Measurements from ENCODE around the gene VSIG10. TPM values are rescaled to one million over a fixed set of nuclear protein-coding genes. Genes with fewer than 3 reads are reported as not detected.
"Not testable (repeated sequence)": the region's sequence is repeated elsewhere in the genome, so short reads cannot be mapped to it uniquely, and the experiment has no call there.

VSIG10 gene
- total RNA-seq, result 1 to 10 TPM; 7.7 to 8.0 TPM

GRCh38 chr12:118103601-118104382 lies at the start of gene VSIG10:
Gene VSIG10 (minus strand): TSS chr12:118104011. CDS start chr12:118103671, 340 bp downstream.
- ChIA-PET POLR2A (interaction anchor here (0.6 to 1.1 kb wide), 3 partner anchors 32 to 87 kb away, joined by 3 to 5 read pairs (median 3); partner anchors contain the start of genes PEBP1 and RFC5), CTCF (interaction anchor here (0.6 kb wide), 2 partner anchors 14 to 146 kb away, joined by 3 read pairs; no protein-coding TSS in a partner anchor)

DNA sequence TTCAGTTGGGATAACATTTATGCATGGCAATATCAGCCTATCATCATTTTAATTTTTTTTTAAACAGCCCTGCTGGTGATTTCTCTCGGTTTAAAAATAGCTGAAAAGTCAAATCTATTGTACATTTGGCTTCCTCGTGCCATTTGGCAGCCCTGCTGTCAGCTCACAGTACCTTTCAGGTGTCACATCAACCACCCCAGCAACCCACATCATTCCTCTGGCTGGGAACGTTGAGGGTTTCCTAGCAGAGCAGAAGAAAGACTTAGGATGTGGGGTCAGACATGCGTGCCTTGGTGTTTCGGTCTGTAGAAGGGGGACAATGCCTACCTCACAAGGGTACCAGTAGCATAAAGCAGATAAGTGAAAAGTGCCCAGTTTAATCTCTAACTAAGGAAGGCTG lies 47.9 kb upstream of the VSIG10 start:
- ChIA-PET POLR2A (no interaction called here), CTCF (no interaction called here)

DNA sequence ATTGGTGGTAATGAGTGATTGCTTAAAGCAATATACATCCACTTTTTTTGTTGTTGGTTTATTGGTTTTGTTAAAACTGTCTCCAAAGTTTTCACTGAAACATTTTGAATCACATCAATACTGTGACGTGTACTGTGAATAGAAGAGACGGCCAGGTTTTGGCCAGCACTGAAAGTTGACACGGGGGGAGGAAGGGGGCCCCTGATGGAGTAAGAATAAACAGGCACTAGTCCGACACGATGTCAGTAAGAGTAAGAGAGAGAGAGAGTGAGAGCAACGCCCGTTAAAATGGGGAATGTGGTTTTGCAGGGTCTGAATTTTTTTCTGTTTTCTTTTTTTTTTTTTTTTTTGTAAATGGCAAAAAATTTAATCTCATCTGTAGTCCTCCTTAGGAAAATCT lies 46.8 kb upstream of the VSIG10 start:
- ChIA-PET POLR2A (no interaction called here), CTCF (no interaction called here)

DNA sequence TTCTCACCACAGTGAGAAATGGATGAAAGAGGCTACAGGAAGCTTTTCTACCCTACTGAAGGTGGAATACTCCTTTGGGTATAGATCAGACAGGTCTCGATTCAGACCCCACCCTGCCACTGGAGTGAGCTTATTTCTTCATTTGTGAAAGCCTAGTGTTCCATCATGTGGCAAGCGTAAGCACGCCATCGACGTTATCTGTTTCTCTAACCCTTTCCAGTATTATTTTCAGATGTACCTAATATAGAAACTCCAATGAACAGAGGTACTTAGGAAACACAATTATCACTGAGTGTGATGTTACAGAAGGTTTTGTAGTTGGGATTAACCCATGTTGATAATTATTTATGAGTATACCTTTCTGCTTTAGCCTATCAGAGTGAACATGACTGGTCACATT lies 44.5 kb upstream of the VSIG10 start:
- ChIA-PET POLR2A (interaction anchor here (0.6 kb wide), 1 partner anchor 46 kb away, joined by 3 read pairs; no protein-coding TSS in a partner anchor), CTCF (interaction anchor here (1.4 kb wide), 1 partner anchor 34 kb away, joined by 3 read pairs; no protein-coding TSS in a partner anchor)

DNA sequence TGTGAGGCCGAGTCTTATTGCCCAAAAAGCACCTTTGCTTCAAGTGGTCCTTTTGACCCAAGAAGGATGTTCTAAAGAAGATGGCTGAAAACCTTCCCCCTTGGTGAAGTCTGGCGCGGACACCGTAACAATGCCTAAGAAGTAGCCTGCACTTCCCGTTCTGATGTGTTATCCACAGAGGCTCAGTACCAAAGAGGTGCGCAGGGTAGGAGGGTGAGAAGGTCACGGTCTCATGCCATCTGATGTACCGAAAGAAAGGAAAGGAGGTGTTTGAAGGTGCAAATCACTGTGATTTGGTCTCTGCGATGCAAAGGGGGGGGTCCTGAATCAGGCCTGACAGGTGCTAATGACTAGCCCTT lies 42.0 kb upstream of the VSIG10 start:
- ChIA-PET CTCF (no interaction called here), POLR2A (no interaction called here)

DNA sequence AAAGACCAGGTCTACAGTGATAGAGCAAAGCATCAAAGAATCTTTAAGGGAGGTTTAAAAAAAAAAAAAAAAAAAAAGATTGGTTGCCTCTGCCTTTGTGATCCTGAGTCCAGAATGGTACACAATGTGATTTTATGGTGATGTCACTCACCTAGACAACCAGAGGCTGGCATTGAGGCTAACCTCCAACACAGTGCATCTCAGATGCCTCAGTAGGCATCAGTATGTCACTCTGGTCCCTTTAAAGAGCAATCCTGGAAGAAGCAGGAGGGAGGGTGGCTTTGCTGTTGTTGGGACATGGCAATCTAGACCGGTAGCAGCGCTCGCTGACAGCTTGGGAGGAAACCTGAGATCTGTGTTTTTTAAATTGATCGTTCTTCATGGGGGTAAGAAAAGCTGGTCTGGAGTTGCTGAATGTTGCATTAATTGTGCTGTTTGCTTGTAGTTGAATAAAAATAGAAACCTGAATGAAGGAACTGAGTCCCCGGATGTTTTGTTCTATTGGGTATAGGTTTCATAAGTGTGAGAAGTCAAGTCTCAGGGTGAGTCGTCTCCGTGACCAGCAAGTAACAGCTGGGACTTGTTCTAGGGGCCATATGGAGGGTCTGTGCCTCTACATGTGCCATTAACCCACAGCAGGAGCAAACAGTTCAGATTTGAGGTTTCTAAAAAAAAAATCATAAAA lies 41.4 kb upstream of the VSIG10 start:
- ChIA-PET CTCF (interaction anchor here (1.5 kb wide), 1 partner anchor 10 kb away, joined by 3 read pairs; the partner anchor contains the start of gene PEBP1), POLR2A (no interaction called here)

DNA sequence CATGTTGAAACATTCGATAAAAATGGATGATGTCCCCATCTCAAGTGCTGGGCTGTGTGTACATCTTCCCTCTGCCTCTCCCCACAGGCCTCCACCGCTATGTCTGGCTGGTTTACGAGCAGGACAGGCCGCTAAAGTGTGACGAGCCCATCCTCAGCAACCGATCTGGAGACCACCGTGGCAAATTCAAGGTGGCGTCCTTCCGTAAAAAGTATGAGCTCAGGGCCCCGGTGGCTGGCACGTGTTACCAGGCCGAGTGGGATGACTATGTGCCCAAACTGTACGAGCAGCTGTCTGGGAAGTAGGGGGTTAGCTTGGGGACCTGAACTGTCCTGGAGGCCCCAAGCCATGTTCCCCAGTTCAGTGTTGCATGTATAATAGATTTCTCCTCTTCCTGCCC lies 40.7 kb upstream of the VSIG10 start:
- POLR2A ChIA-PET, result no interaction called here

DNA sequence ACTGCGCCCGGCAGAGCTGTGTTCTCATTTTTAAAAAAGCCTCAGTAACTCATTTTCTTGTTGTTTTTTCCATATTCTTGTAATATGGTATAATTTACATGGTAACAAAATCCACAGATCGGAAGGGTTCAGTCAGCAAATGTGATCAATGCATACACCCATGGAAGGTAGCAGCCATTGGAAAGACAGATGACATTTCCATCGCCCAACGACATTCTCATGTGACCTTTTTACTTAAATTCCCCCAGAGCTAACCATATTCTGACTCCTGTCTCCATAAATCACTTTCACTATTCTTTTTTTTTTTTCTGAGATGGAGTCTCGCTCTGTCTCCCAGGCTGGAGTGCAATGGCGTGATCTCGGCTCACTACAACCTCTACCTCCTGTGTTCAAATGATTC lies 37.0 kb upstream of the VSIG10 start:
- POLR2A ChIA-PET, result no interaction called here
- CTCF ChIA-PET, result interaction anchor here (1.4 kb wide), 1 partner anchor 235 kb away, joined by 3 read pairs; the partner anchor contains the start of gene SUDS3

More for the DNA sequence above, 40.7 kb upstream of the VSIG10 start:
- CTCF ChIA-PET, result interaction anchor here (1.5 kb wide), 1 partner anchor 9 kb away, joined by 3 read pairs; the partner anchor contains the start of gene PEBP1

- ChIA-PET POLR2A (interaction anchor here (1.7 kb wide), 1 partner anchor 70 kb away, joined by 9 read pairs; no protein-coding TSS in a partner anchor), CTCF (interaction anchor here (0.6 to 1.8 kb wide), 2 partner anchors 18 to 71 kb away, joined by 4 to 6 read pairs; no protein-coding TSS in a partner anchor)
Observed at GRCh38 chr12:118137148-118137678, 33.4 kb upstream of the VSIG10 start.

DNA sequence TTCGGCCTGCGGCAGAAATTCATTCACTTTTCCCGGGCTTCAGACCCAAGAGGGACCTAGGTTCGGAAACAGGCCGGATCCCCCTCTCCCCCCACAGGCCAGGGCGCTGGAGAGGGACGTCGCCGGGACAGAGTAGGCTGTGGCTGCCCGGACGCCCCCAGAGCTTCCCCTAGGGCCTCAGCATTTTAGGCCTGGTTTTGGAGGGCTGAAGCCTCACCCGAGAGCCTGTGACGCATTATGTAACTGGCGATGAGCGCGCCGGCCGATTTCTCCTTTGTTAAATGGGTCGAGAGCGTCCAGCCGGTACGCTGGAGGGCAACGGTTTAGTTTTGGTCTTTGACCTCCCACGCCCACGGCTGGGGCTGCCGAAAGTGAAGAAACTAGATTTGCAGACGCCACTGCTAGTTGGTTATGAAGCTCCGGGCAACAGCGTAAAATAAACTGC lies 32.8 kb upstream of the VSIG10 start:
- POLR2A ChIA-PET, result interaction anchor here (1.0 to 1.7 kb wide), 5 partner anchors 32 to 240 kb away, joined by 3 to 10 read pairs (median 8); partner anchors contain the start of genes RFC5 and SUDS3
- CTCF ChIA-PET, result interaction anchor here (0.9 to 1.9 kb wide), 6 partner anchors 19 to 261 kb away, joined by 3 to 9 read pairs (median 4); partner anchors contain the start of genes RFC5, SUDS3 and WSB2

GRCh38 chr12:118135788-118136558 lies 32.2 kb upstream of the VSIG10 start, which contains the start of gene PEBP1:
Gene PEBP1 (plus strand): TSS chr12:118136124. CDS start chr12:118136210, 86 bp downstream.
- CTCF ChIA-PET, result interaction anchor here (0.9 to 1.9 kb wide), 8 partner anchors 9 to 261 kb away, joined by 3 to 9 read pairs (median 3); partner anchors contain the start of genes RFC5, SUDS3 and WSB2
- POLR2A ChIA-PET, result interaction anchor here (0.7 to 1.7 kb wide), 10 partner anchors 32 to 261 kb away, joined by 3 to 10 read pairs (median 3); partner anchors contain the start of genes RFC5, SUDS3, VSIG10 and WSB2

DNA sequence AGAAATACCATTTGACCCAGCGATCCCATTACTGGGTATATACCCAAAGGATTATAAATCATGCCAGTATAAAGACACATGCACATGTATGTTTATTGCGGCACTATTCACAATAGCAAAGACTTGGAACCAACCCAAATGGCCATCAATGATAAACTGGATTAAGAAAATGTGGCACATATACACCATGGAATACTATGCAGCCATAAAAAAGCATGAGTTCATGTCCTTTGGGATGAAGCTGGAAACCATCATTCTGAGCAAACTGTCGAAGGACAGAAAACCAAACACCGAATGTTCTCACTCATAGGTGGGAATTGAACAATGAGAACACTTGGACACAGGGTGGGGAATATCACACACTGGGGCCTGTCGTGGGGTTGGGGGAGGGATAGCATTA lies 25.6 kb upstream of the VSIG10 start:
- POLR2A ChIA-PET, CTCF ChIA-PET: not testable (repeated sequence)

- POLR2A ChIA-PET, result no interaction called here
Observed at GRCh38 chr12:118127867-118128266, 24.1 kb upstream of the VSIG10 start.

GRCh38 chr12:118126119-118126757 lies 22.4 kb upstream of the VSIG10 start:
- ChIA-PET POLR2A (no interaction called here), CTCF (no interaction called here)

More at GRCh38 chr12:118127867-118128266, 24.1 kb upstream of the VSIG10 start:
- CTCF ChIA-PET, result no interaction called here

DNA sequence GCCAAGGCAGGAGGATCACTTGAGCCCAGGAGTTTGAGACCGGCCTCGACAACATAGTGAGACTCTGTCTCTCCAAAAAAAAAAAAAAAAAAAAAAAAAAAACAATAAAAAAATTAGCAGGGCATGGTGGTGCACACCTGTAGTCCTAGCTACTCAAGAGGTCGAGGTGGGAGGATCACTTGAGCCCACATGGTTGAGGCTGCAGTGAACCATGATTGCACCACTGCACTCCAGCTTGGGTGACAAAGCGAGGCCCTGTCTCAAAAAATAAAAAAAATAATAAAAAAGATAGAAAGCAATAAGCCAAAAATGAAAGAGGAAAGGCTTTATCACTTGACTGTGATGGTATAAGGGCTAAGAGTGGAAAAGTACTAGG lies 21.9 kb upstream of the VSIG10 start:
- POLR2A ChIA-PET, result no interaction called here
- CTCF ChIA-PET, result no interaction called here

GRCh38 chr12:118124333-118124874 lies 20.6 kb upstream of the VSIG10 start:
- ChIA-PET CTCF (no interaction called here), POLR2A (no interaction called here)

- ChIA-PET POLR2A (no interaction called here), CTCF (no interaction called here)
Observed at GRCh38 chr12:118122264-118122663, 18.5 kb upstream of the VSIG10 start.
